ENCODE results near the gene LIMCH1.

DNA sequence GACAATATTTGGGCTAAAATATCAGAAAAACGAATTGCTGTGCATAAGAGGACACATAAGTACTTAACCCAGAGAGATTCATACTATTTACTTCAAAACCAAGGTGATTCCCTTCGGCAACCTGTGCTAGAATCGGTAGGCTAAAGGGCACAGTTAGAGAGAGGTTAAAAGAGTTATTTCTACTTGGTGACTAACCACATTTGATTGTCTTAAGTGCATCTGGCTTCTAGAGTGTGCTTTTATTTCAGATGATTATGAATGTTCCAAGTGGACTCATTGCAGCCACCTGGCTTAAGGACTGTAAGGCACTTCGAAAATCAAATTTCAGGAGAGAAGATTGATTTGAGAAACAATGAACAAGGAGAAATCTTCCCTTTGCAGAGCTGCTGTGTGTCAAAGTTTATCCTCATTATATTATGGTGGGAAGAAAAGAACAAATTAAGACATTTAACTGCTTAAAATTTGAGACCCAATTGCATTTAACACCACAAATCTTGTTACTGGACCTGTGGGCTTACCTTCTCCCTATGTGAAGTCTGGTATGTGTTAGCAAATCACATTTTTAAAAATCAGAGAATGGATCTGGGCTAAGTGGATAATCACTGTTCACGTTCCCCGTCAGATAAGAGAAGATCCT is 176.5 kb downstream of the LIMCH1 start:
- TF ChIP-seq, protein P1, sequence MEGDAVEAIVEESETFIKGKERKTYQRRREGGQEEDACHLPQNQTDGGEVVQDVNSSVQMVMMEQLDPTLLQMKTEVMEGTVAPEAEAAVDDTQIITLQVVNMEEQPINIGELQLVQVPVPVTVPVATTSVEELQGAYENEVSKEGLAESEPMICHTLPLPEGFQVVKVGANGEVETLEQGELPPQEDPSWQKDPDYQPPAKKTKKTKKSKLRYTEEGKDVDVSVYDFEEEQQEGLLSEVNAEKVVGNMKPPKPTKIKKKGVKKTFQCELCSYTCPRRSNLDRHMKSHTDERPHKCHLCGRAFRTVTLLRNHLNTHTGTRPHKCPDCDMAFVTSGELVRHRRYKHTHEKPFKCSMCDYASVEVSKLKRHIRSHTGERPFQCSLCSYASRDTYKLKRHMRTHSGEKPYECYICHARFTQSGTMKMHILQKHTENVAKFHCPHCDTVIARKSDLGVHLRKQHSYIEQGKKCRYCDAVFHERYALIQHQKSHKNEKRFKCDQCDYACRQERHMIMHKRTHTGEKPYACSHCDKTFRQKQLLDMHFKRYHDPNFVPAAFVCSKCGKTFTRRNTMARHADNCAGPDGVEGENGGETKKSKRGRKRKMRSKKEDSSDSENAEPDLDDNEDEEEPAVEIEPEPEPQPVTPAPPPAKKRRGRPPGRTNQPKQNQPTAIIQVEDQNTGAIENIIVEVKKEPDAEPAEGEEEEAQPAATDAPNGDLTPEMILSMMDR (conservative IDR thresholded peaks at IDR 0.05; ENCODE audit: low read length) = no peak
- no peak for TF ChIP-seq EZH2phosphoT487 (IDR thresholded peaks at IDR 0.05; ENCODE audit: borderline replicate concordance)

Measured in Loucy (cell line).